Keratinocyte (primary cell): ENCODE measurements around the gene CXCR6. TPM values are rescaled to one million over a fixed set of nuclear protein-coding genes. Genes with fewer than 3 reads are reported as not detected.

Experiments
- DNase-seq: peaks from one replicate; pipeline ENCODE4 v3.0.0-alpha.2; 2011; ENCODE audit warnings: low read depth, missing footprints, low spot score
- FAIRE-seq: peaks from 2 replicates; lab custom pipeline; 2011; peaks lifted over from hg19 to GRCh38; lab: Jason Lieb, UNC
- H2AFZ ChIP-seq: 2 replicates; pipeline ENCODE4 v1.6.0; 2012; ENCODE audit warnings: low read length, control low read depth, inconsistent platforms; ENCODE audit not compliant: control insufficient read depth
- H3K27ac ChIP-seq: 2 replicates; pipeline ENCODE4 v1.5.1; 2011; ENCODE audit warnings: low read length; ENCODE audit not compliant: control insufficient read depth, insufficient read depth
- H3K27me3 ChIP-seq: 3 replicates; pipeline ENCODE4 v1.6.0; 2011; ENCODE audit warnings: low read length; ENCODE audit not compliant: control insufficient read depth, insufficient read depth; ENCODE audit errors: extremely low read depth
- H3K36me3 ChIP-seq, 2 experiments: 2 replicates in 1 of 2; 3 replicates in 1 of 2; pipeline ENCODE4 v1.5.1; 2011; ENCODE audit warnings: low read length in 2 of 2, mild to moderate bottlenecking in 1 of 2; ENCODE audit not compliant: control insufficient read depth in 2 of 2, insufficient read depth in 2 of 2; ENCODE audit errors: extremely low read depth in 1 of 2
- H3K4me1 ChIP-seq: 3 replicates; pipeline ENCODE4 v1.5.1; 2011; ENCODE audit warnings: low read length; ENCODE audit not compliant: control insufficient read depth, insufficient read depth; ENCODE audit errors: extremely low read depth
- H3K4me2 ChIP-seq: 3 replicates; pipeline ENCODE4 v1.6.0; 2011; ENCODE audit warnings: low read depth, low read length; ENCODE audit not compliant: control insufficient read depth, insufficient read depth; ENCODE audit errors: extremely low read depth
- H3K4me3 ChIP-seq, 3 experiments: fragments of 200-600 bp in 1 of 3; sonication (generic) in 1 of 3; 2 replicates in 2 of 3; 3 replicates in 1 of 3; pipeline ENCODE4 v1.5.1; 2011 to 2016; ENCODE audit warnings: low read length in 3 of 3, mild to moderate bottlenecking in 3 of 3, control low read depth in 2 of 3, inconsistent platforms in 1 of 3, low read depth in 1 of 3, mixed read lengths in 1 of 3, mixed run types in 1 of 3, moderate library complexity in 1 of 3; ENCODE audit not compliant: control insufficient read depth in 2 of 3, insufficient read depth in 2 of 3; ENCODE audit errors: extremely low read depth in 1 of 3
- H3K79me2 ChIP-seq: 2 replicates; pipeline ENCODE4 v1.6.0; 2012; ENCODE audit warnings: low read length; ENCODE audit not compliant: control insufficient read depth, insufficient read depth
- H3K9ac ChIP-seq: 3 replicates; pipeline ENCODE4 v1.6.0; 2011; ENCODE audit warnings: low read length; ENCODE audit not compliant: control insufficient read depth, insufficient read depth; ENCODE audit errors: extremely low read depth
- H3K9me1 ChIP-seq: 3 replicates; pipeline ENCODE4 v1.6.0; 2011; ENCODE audit warnings: low read length; ENCODE audit not compliant: control insufficient read depth, insufficient read depth; ENCODE audit errors: extremely low read depth
- H3K9me3 ChIP-seq: 2 replicates; pipeline ENCODE4 v1.5.1; 2012; ENCODE audit warnings: low read depth, low read length; ENCODE audit not compliant: control insufficient read depth
- H4K20me1 ChIP-seq: 3 replicates; pipeline ENCODE4 v1.6.0; 2011; ENCODE audit warnings: low read length; ENCODE audit not compliant: control insufficient read depth, insufficient read depth; ENCODE audit errors: extremely low read depth
- CTCF ChIP-seq, 3 experiments: IDR thresholded peaks in 1 of 3; conservative IDR thresholded peaks in 1 of 3; optimal IDR thresholded peaks in 1 of 3; 2 replicates in 2 of 3; 3 replicates in 1 of 3; pipeline versions ENCODE3 to v1.5.1; 2011; ENCODE audit warnings: low read length in 3 of 3, mild to moderate bottlenecking in 3 of 3, moderate library complexity in 2 of 3, control low read depth in 1 of 3, inconsistent platforms in 1 of 3; ENCODE audit not compliant: insufficient read depth in 2 of 3; ENCODE audit errors: extremely low read depth in 1 of 3
- EZH2 ChIP-seq: IDR thresholded peaks from one replicate; pipeline ENCODE4 v1.6.1; 2012; ENCODE audit warnings: inconsistent platforms, mild to moderate bottlenecking, low read length, moderate library complexity
- dilution Hi-C: fragments of 300-500 bp; cut with MboI; formaldehyde crosslinking; loops from one replicate; pipeline ENCODE4 v1.7.0; 2020; ENCODE audit warnings: low sequenced_read_pairs; ENCODE audit not compliant: extremely low pct_ligation_motif_present
- polyA plus RNA-seq, 5 experiments: library from polyadenylated mRNA; depleted of rRNA in 3 of 5; stranded (reverse) in 3 of 5; stranded (forward) in 1 of 5; unstranded in 1 of 5; fragments of >200 nt; gene quantifications; 1 replicate in 1 of 5; 2 replicates in 3 of 5; 3 replicates in 1 of 5; pipeline versions ENCODE4 v1.2.1 to v1.2.3, GENCODE V29; 2011 to 2012; ENCODE audit warnings: missing spikeins in 2 of 5, low read depth in 1 of 5, low replicate concordance in 1 of 5

Gene CXCR6
- polyA plus RNA-seq, 1 donor (not counting 4 experiments of a cell fraction or from before 2014, with no cell fraction given) = not detected

GRCh38 chr3:45948311-45948781, 5.1 kb downstream of the CXCR6 start:
- Histone ChIP-seq H3K9me1 (no peaks in the 10 kb centered on the region), H3K9ac (no peak overlapping the region), H3K4me2 (no peak overlapping the region), H3K36me3 (peaks cover 8 to 37% of the 10 kb centered on the region in 2 experiments), H3K27ac (no peak overlapping the region), H2AFZ (no peak overlapping the region), H3K9me3 (no peaks in the 10 kb centered on the region), H3K4me3 (no peak overlapping the region), H3K4me1 (no peaks in the 10 kb centered on the region), H3K79me2 (no peaks in the 10 kb centered on the region), H3K27me3 (no peaks in the 10 kb centered on the region), H4K20me1 (no peaks in the 10 kb centered on the region)
- TF ChIP-seq CTCF (optimal IDR thresholded peaks at IDR 0.05 in 1 of 3, IDR thresholded peaks at IDR 0.05 in 1 of 3, conservative IDR thresholded peaks at IDR 0.05 in 1 of 3; ENCODE audit: extremely low read depth in 1 of 3, insufficient read depth in 2 of 3, low read length in 3 of 3) = no peak
- TF ChIP-seq EZH2 = no peak
- DNase-seq (no peak), FAIRE-seq (no peak)
- dilution Hi-C loops = no loop called here

GRCh38 chr3:45948881-45949280, 5.6 kb downstream of the CXCR6 start:
- H3K4me1 ChIP-seq = no peaks in the 10 kb centered on the region
- no peak overlapping the region for H2AFZ ChIP-seq
- no peak overlapping the region for H3K27ac ChIP-seq
- no peaks in the 10 kb centered on the region for H4K20me1 ChIP-seq
- no peaks in the 10 kb centered on the region for H3K9me3 ChIP-seq
- H3K27me3 ChIP-seq = no peaks in the 10 kb centered on the region
- H3K4me3 ChIP-seq = no peak overlapping the region
- dilution Hi-C loops = no loop called here
- no peak overlapping the region for H3K9ac ChIP-seq
- FAIRE-seq (no peak), DNase-seq (no peak)
- H3K79me2 ChIP-seq = no peaks in the 10 kb centered on the region
- H3K9me1 ChIP-seq = no peaks in the 10 kb centered on the region
- H3K4me2 ChIP-seq = no peak overlapping the region
- no peak for TF ChIP-seq CTCF (optimal IDR thresholded peaks at IDR 0.05 in 1 of 3, IDR thresholded peaks at IDR 0.05 in 1 of 3, conservative IDR thresholded peaks at IDR 0.05 in 1 of 3; ENCODE audit: extremely low read depth in 1 of 3, insufficient read depth in 2 of 3, low read length in 3 of 3)
- no peak for TF ChIP-seq EZH2
- H3K36me3 ChIP-seq = peaks cover 12 to 41% of the 10 kb centered on the region in 2 experiments
